GM20000 (cell line): Measurements from ENCODE around the gene TLCD3B.

Experiments
- DNase-seq: peaks from one replicate; pipeline ENCODE4 v3.0.0; 2012; ENCODE audit warnings: low spot score
- CTCF ChIP-seq: IDR thresholded peaks from 2 replicates; pipeline ENCODE4 v1.5.1; 2012; ENCODE audit warnings: mild to moderate bottlenecking, control low read depth; ENCODE audit errors: extremely low read depth, missing control alignments

TLCD3B gene

GRCh38 chr16:29988346-29989075 is 42.6 kb downstream of the TLCD3B start:
- DNase-seq: no peak
- no peak for TF ChIP-seq CTCF

GRCh38 chr16:29987371-29988085 is 43.5 kb downstream of the TLCD3B start:
- no peak for TF ChIP-seq CTCF
- DNase-seq: no peak

GRCh38 chr16:29986931-29987330 is 44.1 kb downstream of the TLCD3B start:
- no peak for TF ChIP-seq CTCF
- no peak for DNase-seq

GRCh38 chr16:29986231-29986630 is 44.8 kb downstream of the TLCD3B start:
- no peak for DNase-seq
- no peak for TF ChIP-seq CTCF

GRCh38 chr16:29985271-29985811 is 45.7 kb downstream of the TLCD3B start:
- TF ChIP-seq CTCF: no peak

GRCh38 chr16:29984764-29985147 is 46.3 kb downstream of the TLCD3B start:
- DNase-seq: no peak

More at GRCh38 chr16:29985271-29985811, 45.7 kb downstream of the TLCD3B start:
- DNase-seq: no peak

More at GRCh38 chr16:29984764-29985147, 46.3 kb downstream of the TLCD3B start:
- no peak for TF ChIP-seq CTCF
